ENCODE results near the gene CHMP4B.
A peak's percentile ranks its signal among the peaks of the same experiment; 100 is the strongest.

CHMP4B gene

DNA sequence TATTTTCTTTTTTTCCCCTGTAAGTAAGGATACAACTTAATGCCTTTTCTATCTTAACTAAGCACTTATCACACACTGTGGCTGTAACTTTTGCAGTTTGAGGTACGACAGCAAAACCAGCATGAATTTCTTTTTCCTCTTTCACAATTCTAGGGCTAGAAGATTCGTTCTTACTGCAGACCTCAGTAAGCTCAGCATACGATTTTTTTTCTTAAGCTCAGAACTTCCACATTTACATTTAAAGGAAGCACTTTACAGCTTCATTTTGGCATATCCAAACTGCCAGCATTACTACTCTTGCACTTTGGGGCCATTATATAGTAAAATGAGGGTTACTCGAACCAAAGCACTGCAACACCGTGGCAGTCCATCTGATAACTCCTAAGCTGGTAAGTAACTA lies 889 bp upstream of the CHMP4B start:
- H3K9me3 ChIP-seq (ENCODE audit: control insufficient read depth, low read length) = no peaks in the 10 kb centered on the region
- H3K9ac ChIP-seq (ENCODE audit: low read length) = no peak overlapping the region
- H3K27me3 ChIP-seq (replicated peaks; ENCODE audit: control insufficient read depth, insufficient read depth, low read length) = no peaks in the 10 kb centered on the region
- DNase-seq (ENCODE audit: low read depth) = no peak
- H3K4me1 ChIP-seq (ENCODE audit: control insufficient read depth, insufficient read depth, low read length) = peaks cover 27% of the 10 kb centered on the region
- H3K4me3 ChIP-seq (ENCODE audit: low read length) = no peak overlapping the region
- peaks cover 3% of the 10 kb centered on the region for H3K36me3 ChIP-seq (ENCODE audit: control insufficient read depth, insufficient read depth, low read length, severe bottlenecking)

DNA sequence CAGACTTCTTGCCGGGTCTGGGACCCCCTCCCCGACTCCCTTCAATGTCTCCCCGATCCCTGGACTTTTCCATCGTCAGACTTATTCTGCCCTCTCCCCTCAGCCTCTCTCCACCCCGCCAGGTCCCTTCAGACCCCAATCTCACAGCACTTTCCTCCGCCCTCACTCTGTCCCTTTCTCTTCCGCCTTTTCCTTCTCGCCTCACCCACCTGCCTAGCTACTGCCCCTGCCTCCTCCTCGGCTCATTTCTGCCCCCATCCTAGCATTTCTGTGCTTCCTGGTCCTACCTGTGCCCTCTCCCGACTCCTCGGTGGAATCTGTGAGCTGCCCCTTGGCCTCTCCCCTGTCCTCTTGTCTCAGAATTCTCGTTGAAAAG lies 616 bp downstream of the CHMP4B start:
- no peaks in the 10 kb centered on the region for H3K9me3 ChIP-seq (ENCODE audit: control insufficient read depth, low read length)
- no peak for DNase-seq (ENCODE audit: low read depth)
- peak overlapping the region; percentile 93 for H3K9ac ChIP-seq (ENCODE audit: low read length)
- peak overlapping the region; percentile 94 for H3K4me3 ChIP-seq (ENCODE audit: low read length)
- H3K4me1 ChIP-seq (ENCODE audit: control insufficient read depth, insufficient read depth, low read length) = peaks cover 27% of the 10 kb centered on the region
- no peaks in the 10 kb centered on the region for H3K27me3 ChIP-seq (replicated peaks; ENCODE audit: control insufficient read depth, insufficient read depth, low read length)
- H3K36me3 ChIP-seq (ENCODE audit: control insufficient read depth, insufficient read depth, low read length, severe bottlenecking) = peaks cover 6% of the 10 kb centered on the region

GRCh38 chr20:33812152-33812849 lies 1.2 kb downstream of the CHMP4B start:
- H3K9ac ChIP-seq (ENCODE audit: low read length) = peak overlapping the region; percentile 93
- H3K27me3 ChIP-seq (replicated peaks; ENCODE audit: control insufficient read depth, insufficient read depth, low read length) = no peaks in the 10 kb centered on the region
- peak; percentile 92 for DNase-seq (ENCODE audit: low read depth)

DNA sequence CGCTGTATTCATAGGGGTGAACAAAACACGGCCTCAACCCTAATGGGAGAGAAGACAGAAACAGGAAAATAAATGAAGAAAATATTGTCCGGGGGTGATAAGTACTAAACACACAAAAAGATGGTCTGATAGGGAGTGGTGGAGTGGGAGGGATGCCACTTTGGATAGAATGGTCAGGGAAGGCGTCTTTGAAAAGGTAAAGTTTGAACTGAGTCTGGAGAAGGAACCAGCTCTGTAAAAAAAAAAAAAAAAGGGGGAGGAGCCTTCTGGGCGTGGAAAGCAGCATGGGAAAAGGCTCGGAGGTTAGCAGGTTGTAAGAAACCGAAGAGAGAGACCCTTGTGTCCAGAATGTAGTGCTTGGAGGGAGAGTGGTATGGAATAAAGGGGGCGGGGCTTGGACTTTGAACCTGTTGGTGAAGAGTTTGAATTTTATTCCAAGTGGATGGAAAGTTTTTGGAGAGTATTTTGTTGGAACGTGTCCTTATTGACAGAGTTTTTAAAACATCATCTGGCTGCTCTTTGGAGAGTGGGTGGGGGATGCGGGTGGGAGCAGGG lies 1.8 kb downstream of the CHMP4B start:
- Histone ChIP-seq H3K27me3 (replicated peaks; ENCODE audit: control insufficient read depth, insufficient read depth, low read length) (no peaks in the 10 kb centered on the region), H3K36me3 (ENCODE audit: control insufficient read depth, insufficient read depth, low read length, severe bottlenecking) (peaks cover 6% of the 10 kb centered on the region), H3K4me3 (ENCODE audit: low read length) (peak overlapping the region; percentile 94), H3K4me1 (ENCODE audit: control insufficient read depth, insufficient read depth, low read length) (peaks cover 27% of the 10 kb centered on the region), H3K9ac (ENCODE audit: low read length) (peak overlapping the region; percentile 93), H3K9me3 (ENCODE audit: control insufficient read depth, low read length) (no peaks in the 10 kb centered on the region)
- peak; percentile 55 for DNase-seq (ENCODE audit: low read depth)

More at GRCh38 chr20:33812152-33812849, 1.2 kb downstream of the CHMP4B start:
- Histone ChIP-seq H3K4me3 (ENCODE audit: low read length) (peak overlapping the region; percentile 94), H3K4me1 (ENCODE audit: control insufficient read depth, insufficient read depth, low read length) (peaks cover 27% of the 10 kb centered on the region), H3K36me3 (ENCODE audit: control insufficient read depth, insufficient read depth, low read length, severe bottlenecking) (peaks cover 6% of the 10 kb centered on the region), H3K9me3 (ENCODE audit: control insufficient read depth, low read length) (no peaks in the 10 kb centered on the region)

DNA sequence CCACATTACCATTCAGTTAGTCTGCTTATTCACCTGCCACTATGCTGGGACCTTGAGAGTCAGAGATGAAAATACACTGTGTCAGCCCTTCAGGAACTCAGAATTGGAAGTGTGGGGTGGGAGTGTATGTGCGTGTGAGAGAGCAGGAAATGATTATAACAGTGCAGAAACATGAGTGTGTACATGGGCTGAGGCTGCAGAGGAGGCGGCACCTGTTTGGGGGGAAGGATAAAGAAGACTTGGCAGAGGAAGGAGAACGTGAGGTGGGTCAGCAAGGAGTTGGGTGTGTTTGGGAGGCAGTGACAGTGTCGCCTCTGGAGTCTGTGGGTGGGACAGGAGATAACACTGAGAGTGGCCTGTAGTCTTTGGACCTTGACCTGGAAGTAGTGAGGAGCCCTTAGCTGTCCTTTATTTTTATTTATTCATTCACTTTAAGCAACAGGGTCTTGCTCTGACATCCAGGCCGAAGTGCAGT lies 3.1 kb downstream of the CHMP4B start:
- Histone ChIP-seq H3K9ac (ENCODE audit: low read length) (no peak overlapping the region), H3K9me3 (ENCODE audit: control insufficient read depth, low read length) (no peaks in the 10 kb centered on the region), H3K27me3 (replicated peaks; ENCODE audit: control insufficient read depth, insufficient read depth, low read length) (no peaks in the 10 kb centered on the region), H3K4me3 (ENCODE audit: low read length) (no peak overlapping the region), H3K36me3 (ENCODE audit: control insufficient read depth, insufficient read depth, low read length, severe bottlenecking) (peaks cover 6% of the 10 kb centered on the region), H3K4me1 (ENCODE audit: control insufficient read depth, insufficient read depth, low read length) (peaks cover 27% of the 10 kb centered on the region)
- DNase-seq (ENCODE audit: low read depth) = no peak

- H3K9me3 ChIP-seq (ENCODE audit: control insufficient read depth, low read length) = no peaks in the 10 kb centered on the region
- no peak overlapping the region for H3K9ac ChIP-seq (ENCODE audit: low read length)
- H3K4me3 ChIP-seq (ENCODE audit: low read length) = no peak overlapping the region
- H3K4me1 ChIP-seq (ENCODE audit: control insufficient read depth, insufficient read depth, low read length) = peaks cover 27% of the 10 kb centered on the region
- no peaks in the 10 kb centered on the region for H3K27me3 ChIP-seq (replicated peaks; ENCODE audit: control insufficient read depth, insufficient read depth, low read length)
- DNase-seq (ENCODE audit: low read depth) = no peak
- peaks cover 6% of the 10 kb centered on the region for H3K36me3 ChIP-seq (ENCODE audit: control insufficient read depth, insufficient read depth, low read length, severe bottlenecking)
Measured at GRCh38 chr20:33815671-33816070, 4.5 kb downstream of the CHMP4B start.

- H3K4me3 ChIP-seq (ENCODE audit: low read length) = no peak overlapping the region
- H3K36me3 ChIP-seq (ENCODE audit: control insufficient read depth, insufficient read depth, low read length, severe bottlenecking) = peaks cover 6% of the 10 kb centered on the region
- peaks cover 27% of the 10 kb centered on the region for H3K4me1 ChIP-seq (ENCODE audit: control insufficient read depth, insufficient read depth, low read length)
- H3K9ac ChIP-seq (ENCODE audit: low read length) = no peak overlapping the region
- H3K9me3 ChIP-seq (ENCODE audit: control insufficient read depth, low read length) = no peaks in the 10 kb centered on the region
- H3K27me3 ChIP-seq (replicated peaks; ENCODE audit: control insufficient read depth, insufficient read depth, low read length) = no peaks in the 10 kb centered on the region
- DNase-seq (ENCODE audit: low read depth) = no peak
Measured at GRCh38 chr20:33816191-33816590, 5.0 kb downstream of the CHMP4B start.

DNA sequence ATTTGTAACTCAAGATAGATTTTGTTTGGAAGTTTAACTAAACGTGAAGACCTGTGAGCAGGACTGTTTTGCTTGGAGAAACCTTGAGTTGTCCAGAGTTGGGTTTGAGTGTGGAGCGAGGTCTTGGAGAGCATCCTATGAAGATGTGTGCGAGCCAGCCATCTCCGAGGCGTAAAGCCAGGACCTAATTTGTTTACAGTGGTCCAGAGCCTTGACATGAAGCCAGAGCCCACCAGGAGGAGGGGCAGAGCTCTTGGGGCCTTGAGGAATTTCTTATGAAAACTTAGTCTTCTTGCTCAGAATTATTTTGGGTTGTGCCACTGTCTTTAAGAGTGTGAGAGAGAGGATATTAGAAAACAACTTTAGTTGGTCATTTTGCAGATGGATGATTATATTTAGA lies 6.3 kb downstream of the CHMP4B start:
- no peak for DNase-seq (ENCODE audit: low read depth)
- H3K4me3 ChIP-seq (ENCODE audit: low read length) = no peak overlapping the region
- no peak overlapping the region for H3K9ac ChIP-seq (ENCODE audit: low read length)
- H3K4me1 ChIP-seq (ENCODE audit: control insufficient read depth, insufficient read depth, low read length) = peaks cover 26% of the 10 kb centered on the region
- no peaks in the 10 kb centered on the region for H3K27me3 ChIP-seq (replicated peaks; ENCODE audit: control insufficient read depth, insufficient read depth, low read length)
- H3K36me3 ChIP-seq (ENCODE audit: control insufficient read depth, insufficient read depth, low read length, severe bottlenecking) = peaks cover 6% of the 10 kb centered on the region
- no peaks in the 10 kb centered on the region for H3K9me3 ChIP-seq (ENCODE audit: control insufficient read depth, low read length)

DNA sequence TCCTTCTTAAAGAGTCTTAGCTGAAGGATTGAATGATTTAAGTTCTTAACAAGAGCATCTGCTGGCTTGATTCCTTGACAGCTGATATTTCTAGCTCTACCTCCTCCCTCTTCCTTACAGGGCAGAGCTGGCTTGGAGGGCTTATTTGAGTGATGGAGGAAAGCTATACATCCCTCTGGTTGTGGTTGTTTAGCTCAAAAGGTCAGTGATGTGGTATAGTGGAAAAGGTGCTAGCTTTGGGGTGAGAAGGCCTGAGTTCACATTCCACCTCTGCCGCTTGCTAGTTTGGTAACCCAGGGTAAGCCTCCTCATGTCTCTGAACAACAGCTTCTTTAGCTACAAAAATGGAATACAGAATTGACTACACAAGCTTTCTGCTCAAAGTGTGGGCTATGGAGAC lies 8.3 kb downstream of the CHMP4B start:
- Histone ChIP-seq H3K4me3 (ENCODE audit: low read length) (no peak overlapping the region), H3K36me3 (ENCODE audit: control insufficient read depth, insufficient read depth, low read length, severe bottlenecking) (peaks cover 6% of the 10 kb centered on the region), H3K4me1 (ENCODE audit: control insufficient read depth, insufficient read depth, low read length) (peaks cover 8% of the 10 kb centered on the region), H3K27me3 (replicated peaks; ENCODE audit: control insufficient read depth, insufficient read depth, low read length) (no peaks in the 10 kb centered on the region), H3K9me3 (ENCODE audit: control insufficient read depth, low read length) (no peaks in the 10 kb centered on the region), H3K9ac (ENCODE audit: low read length) (no peak overlapping the region)
- no peak for DNase-seq (ENCODE audit: low read depth)

DNA sequence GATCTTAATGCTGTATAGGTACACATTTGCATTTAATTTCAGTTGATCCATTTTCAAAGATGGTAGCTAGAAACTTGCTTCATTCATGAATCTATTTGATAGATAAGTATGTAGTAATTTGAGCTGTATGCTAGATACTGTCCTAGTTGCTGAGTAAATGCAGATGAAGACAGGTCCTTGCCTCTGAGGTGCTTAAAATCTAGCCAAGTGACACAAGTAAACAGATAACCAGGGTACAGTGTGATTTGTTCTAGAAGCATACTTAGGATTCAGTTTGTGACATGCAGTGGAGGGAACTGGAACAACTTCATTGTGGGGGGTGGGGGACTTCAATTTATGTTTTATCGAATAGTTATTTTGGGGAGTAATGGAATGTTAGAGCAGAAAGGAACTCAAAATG lies 9.2 kb downstream of the CHMP4B start:
- Histone ChIP-seq H3K4me3 (ENCODE audit: low read length) (no peak overlapping the region), H3K9me3 (ENCODE audit: control insufficient read depth, low read length) (no peaks in the 10 kb centered on the region), H3K36me3 (ENCODE audit: control insufficient read depth, insufficient read depth, low read length, severe bottlenecking) (peaks cover 2% of the 10 kb centered on the region), H3K9ac (ENCODE audit: low read length) (no peak overlapping the region), H3K27me3 (replicated peaks; ENCODE audit: control insufficient read depth, insufficient read depth, low read length) (no peaks in the 10 kb centered on the region), H3K4me1 (ENCODE audit: control insufficient read depth, insufficient read depth, low read length) (no peaks in the 10 kb centered on the region)
- no peak for DNase-seq (ENCODE audit: low read depth)

DNA sequence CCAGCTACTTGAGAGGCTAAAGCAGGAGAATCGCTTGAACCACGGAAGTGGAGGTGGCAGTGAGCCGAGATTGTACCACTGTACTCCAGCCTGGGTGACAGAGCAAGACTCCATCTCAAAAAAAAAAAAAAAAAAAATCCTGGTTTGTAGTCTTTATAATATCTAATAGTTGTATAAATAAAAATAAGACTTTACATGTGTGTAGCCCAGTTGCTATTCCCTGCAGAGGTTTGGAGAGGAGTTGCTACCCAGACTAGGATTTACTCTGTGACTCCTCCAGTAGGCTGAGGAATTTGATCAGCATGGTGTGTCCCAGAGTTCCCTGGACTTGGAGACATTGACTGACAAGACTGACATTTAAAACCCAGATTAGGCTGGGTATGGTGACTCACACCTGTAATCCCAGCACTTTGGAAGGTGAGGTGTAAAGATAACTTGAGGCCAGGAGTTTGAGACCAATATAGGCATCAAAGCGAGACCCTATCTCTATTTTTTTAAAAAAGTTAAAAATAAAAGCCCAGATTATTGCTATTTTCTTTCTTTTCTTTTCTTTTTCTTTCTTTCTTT lies 10.2 kb downstream of the CHMP4B start:
- Histone ChIP-seq H3K9ac (ENCODE audit: low read length) (no peak overlapping the region), H3K4me1 (ENCODE audit: control insufficient read depth, insufficient read depth, low read length) (no peaks in the 10 kb centered on the region), H3K36me3 (ENCODE audit: control insufficient read depth, insufficient read depth, low read length, severe bottlenecking) (no peaks in the 10 kb centered on the region), H3K4me3 (ENCODE audit: low read length) (no peak overlapping the region), H3K9me3 (ENCODE audit: control insufficient read depth, low read length) (no peaks in the 10 kb centered on the region), H3K27me3 (replicated peaks; ENCODE audit: control insufficient read depth, insufficient read depth, low read length) (no peaks in the 10 kb centered on the region)
- DNase-seq (ENCODE audit: low read depth) = no peak

All from adipocyte (in vitro differentiated cells).